ENCODE data around the gene TSFM. TPM values are rescaled to one million over a fixed set of nuclear protein-coding genes. Genes with fewer than 3 reads are reported as not detected.
A peak's percentile ranks its signal among the peaks of the same experiment; 100 is the strongest.

Gene TSFM
- total and polyA plus RNA-seq, 9 of the 15 experiments (the other 6 are each of a cell fraction or from before 2014, with no cell fraction given): 44.6 to 198 (median 60.2) TPM

DNA sequence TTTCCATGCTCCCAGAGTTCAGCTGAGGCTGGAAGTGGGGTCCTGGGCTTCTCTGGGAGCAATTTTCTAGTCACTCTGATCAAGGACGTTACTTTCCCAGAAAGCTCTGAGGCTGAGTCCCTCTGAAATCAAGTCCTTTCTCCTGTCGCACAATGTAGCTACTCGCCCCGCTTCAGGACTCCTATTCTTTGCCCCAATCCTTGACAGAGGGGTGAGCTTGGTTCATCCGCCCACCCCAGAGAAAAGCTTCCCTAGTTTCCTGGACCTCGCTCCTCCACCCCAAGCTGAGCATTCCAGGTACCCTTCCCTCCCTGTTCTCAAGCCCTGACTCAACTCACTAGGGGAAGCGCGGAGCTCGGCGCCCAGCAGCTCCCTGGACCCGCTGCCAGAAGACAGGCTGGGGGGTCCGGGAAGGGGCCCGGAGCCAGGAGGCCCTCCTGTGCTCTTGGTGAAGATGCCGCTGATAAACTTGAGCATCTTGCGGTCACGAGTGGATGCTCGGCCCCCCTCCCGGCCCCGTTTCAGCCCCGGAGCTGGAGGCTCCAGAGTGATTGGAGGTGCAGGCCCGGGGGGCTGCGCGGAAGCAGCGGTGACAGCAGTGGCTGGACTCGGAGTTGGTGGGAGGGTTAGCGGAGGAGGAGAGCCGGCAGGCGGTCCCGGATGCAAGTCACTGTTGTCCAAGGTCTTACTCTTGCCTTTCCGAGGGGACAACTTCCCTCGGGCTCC, 45.7 kb upstream of the TSFM start:
- no peaks in the 10 kb centered on the region for H3K36me3 ChIP-seq (ENCODE audit: control insufficient read depth, insufficient read depth, low read length)
- BruUV-seq (replicated peaks): no TSS peak
- TF ChIP-seq NCOA2 (IDR thresholded peaks at IDR 0.05; ENCODE audit: partially characterized antibody in 2 of 2) (no peak), DDX20 (tag; IDR thresholded peaks at IDR 0.05; ENCODE audit: low read depth) (no peak), HDAC2 (IDR thresholded peaks at IDR 0.05) (no peak), RBM25 (IDR thresholded peaks at IDR 0.05; ENCODE audit: low read depth, low read length, severe bottlenecking) (peak; percentile 36), MYC (IDR thresholded peaks at IDR 0.05; ENCODE audit: low read depth, low read length) (no peak), MYC (CRISPR knock-in tag; IDR thresholded peaks at IDR 0.05; ENCODE audit: borderline replicate concordance, low read depth) (no peak), NFE2 (IDR thresholded peaks at IDR 0.05; ENCODE audit: low read depth) (0 out of 2 replicates have a peak, but pooled peaks have one; percentile 13), CREB1 (IDR thresholded peaks at IDR 0.05) (0 out of 2 replicates have a peak, but pooled peaks have one; percentile 12), CREB1 (CRISPR knock-in tag; IDR thresholded peaks at IDR 0.05) (no peak), ZFP36 (IDR thresholded peaks at IDR 0.05; ENCODE audit: low read depth, low read length, partially characterized antibody) (peak; percentile 94), SAFB (IDR thresholded peaks at IDR 0.05; ENCODE audit: borderline replicate concordance, low read depth, low read length) (0 out of 2 replicates have a peak, but pooled peaks have one; percentile 39), KDM1A (IDR thresholded peaks at IDR 0.05) (peak in 1 of 2 experiments; percentile 25; a peak in 1 of 4 replicates), BCOR (IDR thresholded peaks at IDR 0.05) (0 out of 2 replicates have a peak, but pooled peaks have one; percentile 27), MLLT1 (IDR thresholded peaks at IDR 0.05) (no peak), ZBTB33 (CRISPR knock-in tag; IDR thresholded peaks at IDR 0.05) (peak; percentile 44), ZNF146 (CRISPR knock-in tag; IDR thresholded peaks at IDR 0.05; ENCODE audit: unreplicated experiment) (no peak), ZNF311 (CRISPR knock-in tag; IDR thresholded peaks at IDR 0.05) (no peak), POLR2AphosphoS5 (IDR thresholded peaks at IDR 0.05; ENCODE audit: control insufficient read depth, insufficient read depth, low read depth, low read length) (no peak), ELF4 (CRISPR knock-in tag; IDR thresholded peaks at IDR 0.05) (no peak), CBX1 (IDR thresholded peaks at IDR 0.05; ENCODE audit: low read depth) (0 out of 2 replicates have a peak, but pooled peaks have one; percentile 34)

More for the DNA sequence above, 45.7 kb upstream of the TSFM start:
- FAIRE-seq (peak; percentile 86), DNase-seq (ENCODE audit: extremely low read depth in 1 of 4, low spot score in 3 of 4) (peak in 1 of 4 experiments; percentile 30), ATAC-seq (peak; percentile 17)
- CTCF ChIA-PET (ENCODE audit: low intra/inter-chr PET ratio): interaction anchor here (2.3 kb wide), 1 partner anchor 154 kb away, joined by 17 read pairs; no protein-coding TSS in a partner anchor
- Histone ChIP-seq H2AFZ (ENCODE audit: low read depth, low read length) (peak overlapping the region; percentile 94), H3K9me1 (ENCODE audit: control insufficient read depth, insufficient read depth, low read length) (no peaks in the 10 kb centered on the region), H3K27me3 (ENCODE audit: control insufficient read depth in 2 of 2, insufficient read depth in 2 of 2, low read length in 2 of 2) (peaks cover 12 to 53% of the 10 kb centered on the region in 2 experiments), H3K9me3 (replicated peaks; ENCODE audit: control insufficient read depth, insufficient read depth, low read depth, low read length) (no peaks in the 10 kb centered on the region), H3K27ac (ENCODE audit: extremely low read depth, low read depth, low read length) (peak overlapping the region; percentile 11; the same call in 1 of the 3 replicates), H4K20me1 (replicated peaks; ENCODE audit: control insufficient read depth, insufficient read depth, low read length) (no peaks in the 10 kb centered on the region), H3K79me2 (ENCODE audit: control insufficient read depth, insufficient read depth, low read length) (no peaks in the 10 kb centered on the region), H3K9ac (ENCODE audit: insufficient read depth in 1 of 2, low read depth in 2 of 2, low read length in 2 of 2) (peak overlapping the region; percentile 51 to 87), H3K4me2 (ENCODE audit: insufficient read depth, low read length) (peak overlapping the region; percentile 81), H3K4me1 (replicated peaks in 1 of 2; ENCODE audit: control insufficient read depth in 2 of 2, insufficient read depth in 2 of 2, low read length in 2 of 2) (peaks cover 9 to 33% of the 10 kb centered on the region in 2 experiments; a peak in 4 of 5 replicates), H3K4me3 (peak overlapping the region; percentile 38)
- POLR2A ChIA-PET: interaction anchor here (0.5 to 3.5 kb wide), 10 partner anchors 8 to 240 kb away, joined by 3 to 15 read pairs (median 3); partner anchors contain the start of genes CDK4, DDIT3, PIP4K2C and TSPAN31
- in situ Hi-C loops (cut with MboI): no loop called here
- WGBS (ENCODE audit: insufficient coverage, low coverage, missing lambda C conversion rate): 17% methylated on average over 27 of the region's 31 CpGs
- intact Hi-C loops (cut with micrococcal nuclease): loop anchor here (1.0 to 5.0 kb wide), 4 partner anchors 104 to 274 kb away; partner anchors contain the start of genes B4GALNT1, DDIT3 and MBD6

Measured in K562 (cell line).